Activated CD4-positive, alpha-beta T cell treated with anti-CD3 and anti-CD28 coated beads for 1 hour (primary cell): ENCODE results near the gene XAF1.
"Not testable (repeated sequence)": the region's sequence is repeated elsewhere in the genome, so short reads cannot be mapped to it uniquely, and the experiment has no call there.

Experiments
- DNase-seq: peaks from one replicate; pipeline ENCODE4 v3.0.0-alpha.2; 2020

XAF1 gene

DNA sequence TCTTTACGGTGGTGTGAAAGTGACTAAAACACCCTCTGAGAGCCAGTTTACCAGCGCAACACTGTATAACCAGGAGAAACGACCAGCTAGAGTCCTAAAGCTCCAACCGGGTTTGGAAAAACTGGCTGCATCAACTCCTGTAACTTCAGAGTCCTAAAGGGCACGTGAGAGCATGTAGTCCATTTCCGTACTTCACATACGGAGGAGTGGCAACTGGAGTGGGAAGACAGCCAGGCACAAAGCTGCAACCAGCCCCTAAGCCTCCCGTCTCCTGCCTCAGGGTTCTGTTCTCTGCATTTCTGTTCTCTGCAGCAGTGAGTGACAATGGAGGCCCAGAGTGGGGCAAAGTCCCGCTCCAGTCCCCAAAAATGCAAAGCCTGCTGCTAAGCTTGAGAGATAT lies 56.4 kb downstream of the XAF1 start:
- no peak for DNase-seq

DNA sequence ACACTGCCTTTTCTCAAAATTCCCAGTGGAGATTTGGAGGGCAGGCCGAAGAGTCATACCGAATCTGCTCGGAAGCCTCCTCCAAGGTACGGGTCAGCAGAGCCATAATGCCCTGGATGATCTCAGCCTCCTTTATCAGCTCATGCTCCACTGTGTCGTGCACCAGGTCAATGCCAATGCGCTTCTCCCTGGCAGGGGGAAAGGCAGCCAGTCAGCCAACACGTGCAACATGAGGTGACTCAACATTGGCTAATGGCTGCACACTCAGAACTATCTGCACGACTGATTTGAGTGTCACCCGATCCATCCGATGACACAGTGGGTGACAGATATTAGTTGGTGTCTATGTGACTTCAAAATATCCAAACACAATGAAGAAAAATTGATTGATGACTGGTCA lies 59.9 kb downstream of the XAF1 start:
- DNase-seq, result no peak

DNA sequence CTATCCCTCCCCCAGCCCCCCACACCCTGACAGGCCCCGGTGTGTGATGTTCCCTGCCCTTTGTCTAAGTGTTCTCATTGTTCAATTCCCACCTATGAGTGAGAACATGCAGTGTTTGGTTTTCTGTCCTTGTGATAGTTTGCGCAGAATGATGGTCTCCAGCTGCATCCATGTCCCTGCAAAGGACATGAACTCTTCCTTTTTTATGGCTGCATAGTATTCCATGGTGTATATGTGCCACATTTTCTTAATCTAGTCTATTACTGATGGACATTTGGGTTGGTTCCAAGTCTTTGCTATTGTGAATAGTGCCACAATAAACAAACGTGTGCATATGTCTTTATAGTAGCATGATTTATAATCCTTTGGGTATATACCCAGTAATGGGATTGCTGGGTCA lies 60.5 kb downstream of the XAF1 start:
- not testable (repeated sequence) for DNase-seq

DNA sequence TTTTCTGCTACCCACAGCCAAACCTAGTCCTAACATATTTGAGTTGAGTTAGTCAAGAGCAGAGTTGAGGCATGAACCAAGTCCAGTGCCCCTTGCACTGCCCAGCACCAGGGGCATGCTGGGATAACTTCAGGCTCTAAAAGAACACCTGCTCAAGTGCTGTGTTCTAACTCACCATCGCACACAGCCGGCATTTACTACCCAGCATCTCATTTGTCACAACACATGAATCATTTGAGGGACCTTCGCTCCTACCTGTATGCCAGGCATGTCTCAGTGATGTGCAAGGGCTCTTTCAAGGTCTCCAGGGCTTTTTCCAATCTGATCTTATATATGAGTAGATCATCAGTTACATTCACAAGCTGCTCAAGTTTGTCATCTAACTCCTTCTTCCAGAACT lies 63.1 kb downstream of the XAF1 start:
- no peak for DNase-seq

DNA sequence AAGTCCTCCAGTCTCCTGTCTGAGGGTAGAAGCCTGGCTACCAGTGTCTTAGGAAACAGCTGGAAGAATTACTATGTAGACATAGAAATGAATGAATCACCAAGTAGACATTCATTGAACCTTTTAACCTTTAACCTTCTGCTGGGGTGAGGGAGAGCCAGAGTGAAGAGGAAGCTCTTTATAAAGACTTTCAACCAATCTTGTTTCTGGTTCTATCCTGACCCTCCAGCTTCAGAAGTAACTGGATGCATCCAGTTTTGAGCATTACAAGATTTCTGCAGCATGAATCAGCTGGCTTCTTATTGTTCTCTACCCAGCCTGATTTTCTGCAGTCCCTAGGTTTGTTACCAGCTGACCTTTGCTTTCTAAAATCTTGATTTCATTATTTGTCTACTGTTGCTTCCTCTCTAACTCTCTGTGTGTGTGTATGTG lies 67.2 kb downstream of the XAF1 start:
- DNase-seq, result no peak
